Choroid plexus epithelial cell (primary cell): Measurements from ENCODE around the gene SEC31A.

ENCODE experiments used
- DNase-seq: peaks from one replicate; pipeline ENCODE4 v3.0.0-alpha.2; 2010; ENCODE audit warnings: low read depth
- H3K4me3 ChIP-seq: 2 replicates; pipeline ENCODE4 v1.5.1; 2011; ENCODE audit warnings: low read depth, mild to moderate bottlenecking, control low read depth, low read length, moderate library complexity
- CTCF ChIP-seq: conservative IDR thresholded peaks from 2 replicates; pipeline ENCODE4 v1.5.1; 2011; ENCODE audit warnings: low read depth, mild to moderate bottlenecking, control low read depth, inconsistent platforms, low read length, moderate library complexity

Gene SEC31A

DNA sequence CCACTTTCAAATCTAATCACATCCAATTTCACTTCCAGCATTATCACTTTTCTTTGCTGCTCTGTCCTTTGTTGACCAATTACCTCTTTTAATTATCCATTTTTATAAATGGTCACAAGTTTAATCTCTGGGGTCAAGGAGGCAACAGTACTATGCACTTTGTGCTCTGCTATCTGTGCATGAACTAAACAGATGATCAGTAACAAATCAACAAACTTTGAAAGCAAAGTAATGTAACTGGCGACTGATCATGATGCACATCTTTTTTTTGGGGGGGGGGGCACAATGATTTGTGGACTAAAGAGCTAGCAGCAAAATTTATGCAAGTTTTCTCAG lies 1.5 kb upstream of the SEC31A start:
- TF ChIP-seq CTCF = no peak
- H3K4me3 ChIP-seq = no peak overlapping the region

DNA sequence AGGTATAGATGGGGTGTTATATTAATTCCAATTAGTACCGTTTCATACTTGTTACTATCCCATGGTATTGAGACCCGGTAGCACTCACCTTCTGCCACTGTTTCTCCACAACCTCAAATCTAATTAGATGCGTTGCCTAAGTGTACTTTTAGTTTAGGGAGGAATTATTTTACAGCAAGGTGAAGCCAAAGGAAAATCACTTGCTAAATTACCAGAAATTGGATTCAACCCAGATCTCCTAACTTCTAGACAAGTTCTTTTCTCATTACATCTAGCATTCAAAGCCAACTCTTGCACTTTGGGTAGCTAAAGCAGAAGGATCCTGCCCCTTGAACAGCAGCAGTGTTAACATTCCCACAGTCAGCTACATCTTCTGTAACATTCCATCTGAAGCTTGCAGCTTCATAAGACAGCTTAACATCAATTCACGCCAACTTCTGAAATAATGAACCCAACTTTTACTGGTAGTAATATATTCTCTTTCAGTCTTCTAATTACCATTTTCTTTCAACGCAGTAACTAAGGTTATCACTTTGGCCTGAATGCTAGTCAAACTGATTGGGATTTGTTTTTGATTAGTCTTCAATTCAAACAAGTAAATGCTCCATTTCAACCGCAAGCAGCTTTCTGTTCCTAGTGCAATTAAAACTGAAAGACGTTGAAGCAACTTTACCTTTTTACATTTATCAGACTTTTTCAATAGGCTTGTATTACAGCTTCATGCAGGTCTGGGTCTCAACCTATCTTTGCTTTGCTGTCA lies 934 bp upstream of the SEC31A start:
- DNase-seq = peak; percentile 54
- H3K4me3 ChIP-seq = peak overlapping the region; percentile 94
- TF ChIP-seq CTCF = no peak

More for the DNA sequence above, 1.5 kb upstream of the SEC31A start:
- DNase-seq = no peak

- H3K4me3 ChIP-seq = peak overlapping the region; percentile 94
- peak; percentile 24 for DNase-seq
- no peak for TF ChIP-seq CTCF
Measured at GRCh38 chr4:82890528-82890900, 439 bp downstream of the SEC31A start.

DNA sequence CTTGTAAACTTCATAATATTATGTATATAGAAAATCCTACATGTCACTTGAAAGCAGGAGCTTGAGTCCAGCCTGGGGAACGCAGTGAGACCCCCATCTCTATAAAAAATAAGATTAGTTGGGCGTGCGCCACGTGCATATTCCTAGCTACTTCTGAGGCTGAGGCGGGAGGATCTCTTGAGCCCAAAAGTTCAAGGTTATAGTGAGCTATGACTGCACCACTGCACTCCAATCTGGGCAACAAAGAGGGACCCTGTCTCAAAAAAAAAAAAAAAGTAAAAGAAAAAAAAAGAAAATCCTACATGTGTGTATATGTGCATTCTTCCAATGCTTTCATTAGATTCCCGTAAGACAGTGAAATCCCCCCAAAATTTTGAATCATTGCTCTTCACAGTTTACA lies 1.7 kb downstream of the SEC31A start:
- no peak for DNase-seq
- no peak for TF ChIP-seq CTCF
- H3K4me3 ChIP-seq = peak overlapping the region; percentile 94

GRCh38 chr4:82886147-82886942 lies 4.6 kb downstream of the SEC31A start:
- no peak for DNase-seq
- no peak for TF ChIP-seq CTCF
- peak overlapping the region; percentile 44 for H3K4me3 ChIP-seq

- TF ChIP-seq CTCF = no peak
- no peak overlapping the region for H3K4me3 ChIP-seq
- no peak for DNase-seq
Measured at GRCh38 chr4:82885410-82885809, 5.5 kb downstream of the SEC31A start.
